HG02885 (cell line): ENCODE measurements around the gene ARHGAP26.
A peak's percentile ranks its signal among the peaks of the same experiment; 100 is the strongest.

Experiments
- ATAC-seq: cut with Tn5 transposase; IDR thresholded peaks from one replicate; pipeline ENCODE4 v1.9.1; 2021; ENCODE audit warnings: mild to moderate bottlenecking; ENCODE audit not compliant: unreplicated experiment, poor library complexity

ARHGAP26 gene

DNA sequence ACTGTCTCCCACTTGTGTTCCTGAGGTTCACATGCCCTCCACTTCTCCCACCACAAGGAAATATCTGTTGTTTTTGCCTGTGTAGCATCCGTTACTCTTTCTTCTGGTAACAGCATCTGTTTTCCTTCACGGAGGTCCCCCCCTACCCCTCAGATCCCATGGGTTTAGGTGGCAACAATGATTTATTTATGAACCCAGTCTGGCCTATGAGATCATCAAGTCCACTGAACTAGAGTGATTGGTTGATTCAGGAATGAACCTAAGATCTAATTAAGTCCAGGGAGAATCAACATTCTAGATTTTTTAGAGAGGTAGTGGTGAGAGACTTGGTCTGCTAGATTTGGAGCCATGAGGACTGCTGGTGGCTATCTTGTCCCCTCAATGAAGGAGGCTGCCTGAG is 466.5 kb downstream of the ARHGAP26 start:
- ATAC-seq = no peak

DNA sequence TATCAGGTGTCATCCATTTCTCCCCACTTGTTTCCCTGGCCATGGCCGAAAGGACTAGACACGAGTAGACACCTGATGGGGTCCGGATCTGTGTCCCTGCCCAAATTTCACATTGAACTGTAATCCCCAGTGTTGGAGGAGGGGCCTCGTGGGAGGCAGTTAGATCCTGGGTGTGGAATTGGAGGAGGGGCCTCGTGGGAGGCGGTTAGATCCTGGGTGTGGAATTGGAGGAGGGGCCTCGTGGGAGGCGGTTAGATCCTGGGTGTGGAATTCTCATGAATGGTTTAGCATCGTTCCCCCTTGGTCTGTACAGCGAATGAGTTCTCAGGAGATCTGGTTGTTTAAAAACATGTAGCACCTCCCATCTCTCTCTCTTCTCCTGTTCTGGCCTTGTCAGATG is 467.5 kb downstream of the ARHGAP26 start:
- no peak for ATAC-seq

DNA sequence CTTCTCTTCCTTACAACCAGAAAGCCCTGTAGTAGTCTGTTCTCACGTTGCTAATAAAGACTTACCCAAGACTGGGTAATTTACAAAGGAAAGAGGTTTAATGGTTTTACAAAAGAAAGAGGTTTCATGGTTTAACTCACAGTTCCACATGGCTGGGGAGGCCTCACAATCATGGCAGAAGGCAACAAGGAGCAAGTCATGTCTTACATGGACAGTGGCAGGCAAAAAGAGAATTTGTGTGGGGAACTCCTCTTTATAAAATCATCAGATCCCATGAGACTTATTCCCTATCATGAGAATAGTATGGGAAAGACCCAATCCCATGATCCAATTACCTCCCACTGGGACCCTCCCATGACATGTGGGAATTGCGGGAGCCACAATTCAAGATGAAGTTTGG is 468.4 kb downstream of the ARHGAP26 start:
- no peak for ATAC-seq

DNA sequence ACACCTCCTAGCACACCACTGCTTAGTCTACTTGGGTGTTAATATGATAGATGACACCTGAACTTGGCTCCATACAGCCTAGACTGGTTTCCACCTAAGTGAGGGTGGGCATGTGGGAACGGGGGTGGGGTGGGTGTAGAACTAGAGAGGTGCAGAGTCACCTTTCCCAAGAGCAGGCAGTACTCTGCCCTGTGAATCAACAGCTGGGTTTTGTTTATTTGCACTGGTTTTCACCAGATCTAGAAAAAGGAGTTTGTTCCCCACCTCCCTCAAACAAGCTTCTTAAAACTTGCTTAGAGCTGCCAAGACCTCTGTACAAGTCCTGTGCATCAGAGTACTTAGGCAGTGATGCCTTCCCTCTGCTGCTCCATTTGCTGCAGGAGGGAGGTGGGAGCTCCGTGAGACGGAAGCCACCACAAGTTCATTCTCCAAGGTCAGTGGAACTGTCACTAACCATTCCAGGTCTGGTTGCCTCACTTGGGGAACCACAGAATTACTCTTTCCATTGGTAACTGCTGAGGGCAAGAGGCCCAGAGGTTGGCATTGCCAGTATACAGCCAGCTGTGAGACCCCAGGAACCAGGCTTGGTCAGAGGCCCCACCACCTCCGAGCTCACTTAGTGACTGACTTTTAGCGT is 469.8 kb downstream of the ARHGAP26 start:
- no peak for ATAC-seq

DNA sequence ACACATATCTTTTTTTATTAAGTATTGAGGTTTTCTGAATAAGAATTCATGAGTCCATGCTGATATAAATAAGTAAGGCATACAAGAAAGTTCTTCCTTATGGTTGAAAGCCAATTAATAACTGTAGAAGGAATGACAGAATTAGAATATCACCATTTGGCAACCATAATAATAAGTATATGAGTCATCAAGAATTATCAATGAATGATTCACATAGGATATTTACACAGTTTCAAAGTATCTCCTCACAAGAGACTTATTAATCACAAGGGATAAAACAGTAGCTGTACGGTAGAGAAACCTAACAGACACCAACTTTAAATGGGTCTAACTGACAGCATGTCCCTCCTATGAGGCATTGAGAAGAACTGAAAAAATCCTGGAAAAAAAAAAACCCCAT is 471.7 kb downstream of the ARHGAP26 start:
- ATAC-seq = no peak

DNA sequence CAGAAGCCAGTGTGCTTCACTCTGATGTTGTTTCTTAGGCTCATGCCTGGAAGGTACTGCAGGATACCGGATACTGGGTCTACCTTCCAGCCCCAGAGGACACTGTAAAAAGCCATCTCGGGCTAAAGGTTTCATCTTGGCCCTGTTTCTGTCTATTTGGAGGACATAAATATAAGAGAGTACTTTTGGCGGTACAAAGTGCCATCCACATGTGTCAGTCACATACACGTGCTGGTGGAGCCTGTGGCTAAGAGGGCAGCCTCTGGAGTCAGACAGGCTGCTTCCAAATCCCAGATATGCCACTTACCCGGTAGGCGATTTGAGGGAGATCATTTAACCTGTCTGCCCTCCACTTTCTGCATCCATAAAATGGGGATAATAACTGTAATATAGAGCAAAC is 472.9 kb downstream of the ARHGAP26 start:
- ATAC-seq = no peak

DNA sequence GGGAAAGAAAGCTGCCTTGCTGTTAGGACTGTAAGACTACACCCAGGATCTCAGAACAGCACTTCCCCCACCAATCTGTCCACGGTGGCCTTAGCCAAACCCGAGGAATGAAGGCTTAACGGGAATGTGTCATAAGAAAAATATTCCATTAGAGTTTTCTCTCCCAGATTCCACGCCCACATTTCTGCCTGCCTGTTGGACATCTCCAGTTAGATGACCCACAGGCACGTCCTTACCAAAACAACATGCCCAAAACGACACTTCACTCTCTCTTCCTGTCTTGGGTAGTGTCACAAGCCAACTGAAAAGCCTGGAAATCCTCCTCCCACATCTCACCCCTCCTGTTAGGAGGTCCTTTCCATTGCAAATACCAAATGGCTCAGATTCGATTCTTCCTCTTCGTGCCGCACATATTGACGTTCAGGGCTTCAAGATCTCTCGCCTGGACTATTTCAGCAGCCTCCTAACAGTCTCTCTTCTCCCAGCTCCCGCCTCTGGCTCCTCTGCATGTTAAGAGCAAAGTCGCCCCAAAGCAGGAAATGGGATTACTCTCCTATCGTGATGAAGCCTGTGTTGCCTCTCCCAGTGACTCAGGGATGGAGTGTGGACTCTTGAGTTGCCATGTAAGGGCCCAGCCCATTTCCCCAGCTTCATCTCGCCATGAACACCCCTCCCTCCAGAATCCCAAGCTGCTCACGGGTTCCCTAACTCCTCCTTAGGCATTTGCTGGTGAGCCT is 474.0 kb downstream of the ARHGAP26 start:
- no peak for ATAC-seq

DNA sequence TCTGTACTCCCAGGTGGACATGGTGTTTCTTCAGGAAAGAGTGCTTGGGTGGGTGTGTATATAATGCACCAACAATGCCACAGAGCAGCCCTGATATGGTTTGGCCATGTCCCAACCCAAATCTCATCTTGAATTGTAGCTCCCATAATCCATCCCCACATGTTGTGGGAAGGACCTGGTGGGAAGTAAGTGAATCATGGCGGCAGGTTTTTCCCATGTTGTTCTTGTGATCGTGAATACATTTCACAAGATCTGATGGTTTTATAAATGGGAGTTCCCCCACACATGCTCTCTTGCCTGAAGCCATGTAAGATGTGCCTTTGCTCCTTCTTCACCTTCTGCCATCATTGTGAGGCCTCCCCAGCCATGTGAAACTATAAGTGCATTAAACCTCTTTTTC is 474.8 kb downstream of the ARHGAP26 start:
- ATAC-seq = no peak

DNA sequence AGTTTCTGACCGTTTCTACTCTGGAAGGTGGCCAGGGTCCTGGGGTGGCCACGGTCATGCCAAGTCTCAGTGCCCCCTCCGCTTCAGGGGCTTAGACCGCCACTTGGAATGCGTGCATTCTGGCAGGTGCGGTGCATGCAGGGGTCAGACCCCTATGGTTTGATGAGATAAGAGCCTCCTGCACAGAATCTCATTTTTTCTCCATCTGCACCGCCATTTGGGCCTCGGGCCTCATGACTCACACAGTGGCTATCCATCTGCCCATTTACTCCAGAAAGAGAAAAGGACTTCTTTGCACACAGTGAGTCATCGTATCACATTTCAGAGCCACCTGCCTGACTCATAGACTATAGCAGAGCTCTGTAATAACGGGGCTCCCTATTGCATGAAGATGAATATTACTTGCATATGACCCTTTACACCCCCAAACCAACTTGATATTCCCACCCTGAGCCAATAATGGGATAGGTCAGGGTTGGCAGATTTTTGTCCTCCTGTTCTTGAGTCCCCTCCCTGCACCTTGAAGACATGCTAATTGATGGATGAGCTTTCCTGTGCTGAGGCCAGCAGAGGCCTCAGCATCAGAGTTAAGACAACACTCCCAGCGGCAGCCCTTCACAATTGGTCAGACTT is 475.9 kb downstream of the ARHGAP26 start:
- ATAC-seq = no peak

DNA sequence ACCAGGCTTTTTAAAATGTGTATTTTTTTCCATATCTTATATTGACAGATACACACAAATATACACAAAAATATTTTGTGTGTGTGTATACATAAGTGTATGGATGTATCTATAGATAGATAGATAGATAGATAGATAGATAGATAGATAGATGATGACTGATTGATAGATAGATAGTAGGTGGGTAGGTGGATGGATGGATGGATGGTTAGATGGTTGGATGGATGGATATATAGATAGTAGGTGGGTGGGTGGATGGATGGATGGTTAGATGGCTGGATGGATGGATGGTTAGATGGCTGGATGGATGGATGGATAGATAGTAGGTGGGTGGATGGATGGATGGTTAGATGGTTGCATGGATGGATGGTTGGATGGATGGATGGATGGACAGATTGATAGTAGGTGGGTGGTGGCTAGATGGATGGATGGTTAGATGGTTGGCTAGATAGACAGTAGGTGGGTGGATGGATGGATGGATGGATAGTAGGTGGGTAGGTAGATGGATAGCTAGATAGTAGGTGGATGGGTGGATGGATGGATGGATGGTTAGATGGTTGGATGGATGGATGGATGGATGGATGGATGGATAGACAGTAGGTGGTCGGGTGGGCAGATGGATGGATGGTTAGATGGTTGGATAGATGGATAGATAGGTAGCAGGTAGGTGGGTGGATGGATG is 477.1 kb downstream of the ARHGAP26 start:
- no peak for ATAC-seq

DNA sequence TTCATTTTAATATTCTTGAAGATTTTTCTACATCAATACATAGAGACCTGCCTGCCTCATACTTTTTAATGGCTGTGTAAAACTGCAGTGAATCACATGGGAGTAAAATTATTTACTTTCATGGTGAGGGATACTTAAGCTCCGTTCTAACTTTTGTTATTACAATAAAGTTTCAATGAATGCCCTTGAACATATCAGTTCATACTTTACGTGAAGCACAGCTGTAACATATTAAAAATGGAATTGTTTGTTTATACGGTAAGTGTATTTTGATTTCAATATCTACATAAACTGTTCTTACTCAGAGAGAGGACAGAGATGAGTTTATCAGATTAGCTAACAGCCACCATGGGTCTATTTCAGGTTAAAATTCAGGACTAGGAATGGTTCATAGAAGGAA is 478.2 kb downstream of the ARHGAP26 start:
- ATAC-seq = no peak

DNA sequence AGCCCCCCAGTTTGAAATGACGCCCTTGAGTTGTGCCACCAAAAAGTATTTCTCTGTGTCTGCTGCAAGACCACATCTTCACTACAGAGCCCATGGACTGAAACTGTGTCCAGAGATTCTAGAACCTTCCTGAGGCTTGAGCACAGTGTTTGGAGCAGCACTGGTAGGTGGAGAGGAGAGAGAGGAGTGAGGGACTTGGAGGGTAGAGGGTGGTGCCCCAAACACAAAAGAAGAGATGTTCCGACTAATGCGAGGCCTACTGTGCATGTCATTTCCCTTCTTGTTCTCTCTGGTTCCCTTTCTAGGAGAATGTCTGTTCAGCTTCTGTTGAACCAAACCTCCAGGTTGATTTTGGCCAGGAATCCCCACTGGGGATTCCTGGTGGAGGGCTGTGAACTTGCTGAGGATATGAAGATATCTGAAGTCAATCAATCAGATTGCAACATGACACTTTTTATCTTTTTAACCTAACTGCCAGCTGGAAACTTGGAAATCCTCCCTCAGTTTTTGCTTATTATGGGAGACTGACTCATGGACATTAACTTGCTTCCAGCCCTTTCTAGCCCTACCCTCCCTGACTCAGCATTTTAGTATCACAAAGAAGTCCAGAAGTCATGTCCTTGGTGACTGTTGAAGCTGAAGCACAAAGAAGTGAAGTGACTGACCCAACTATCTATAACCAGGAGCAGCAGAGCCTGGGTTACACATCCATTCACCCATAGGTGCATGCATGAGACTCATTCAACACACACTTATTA is 478.8 kb downstream of the ARHGAP26 start:
- no peak for ATAC-seq

DNA sequence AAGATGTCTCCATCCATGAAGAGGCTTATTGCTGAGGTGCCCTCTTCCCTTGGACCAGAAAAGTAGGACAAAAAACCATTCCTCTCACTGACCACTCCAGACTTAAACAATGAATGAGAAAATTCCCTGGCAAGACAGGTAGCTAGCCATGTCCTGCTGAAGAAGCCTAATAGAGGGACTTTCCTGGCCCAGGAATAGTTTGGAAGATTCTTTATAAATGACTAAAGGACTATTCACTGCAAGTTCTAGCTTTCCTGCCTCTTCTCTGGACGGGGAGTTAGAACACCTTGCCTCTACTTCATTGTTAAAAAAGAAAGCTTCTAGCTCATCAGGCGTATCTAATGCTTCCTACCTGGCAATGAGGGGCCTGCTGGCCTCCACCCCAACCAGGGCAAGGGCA is 479.7 kb downstream of the ARHGAP26 start:
- ATAC-seq = no peak

DNA sequence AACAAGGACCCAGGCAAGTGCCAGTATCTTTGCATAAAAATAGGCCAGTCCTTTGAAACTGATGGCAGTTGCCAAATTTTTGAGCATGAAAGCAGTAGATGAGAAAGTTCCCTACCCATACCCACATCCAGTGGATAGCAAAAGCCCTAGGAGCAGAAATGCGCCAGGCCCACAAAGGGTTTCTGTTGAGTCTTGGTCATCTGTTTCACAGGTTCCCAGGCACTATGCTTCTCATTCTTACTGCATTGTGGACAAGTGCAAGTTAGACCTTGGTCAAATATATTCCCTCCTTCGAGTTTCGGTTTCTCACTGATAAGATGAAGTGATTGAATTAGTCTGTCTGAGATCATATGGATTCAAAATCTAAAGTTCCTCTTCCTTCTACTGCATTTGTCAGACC is 481.0 kb downstream of the ARHGAP26 start:
- ATAC-seq = peak; percentile 50

DNA sequence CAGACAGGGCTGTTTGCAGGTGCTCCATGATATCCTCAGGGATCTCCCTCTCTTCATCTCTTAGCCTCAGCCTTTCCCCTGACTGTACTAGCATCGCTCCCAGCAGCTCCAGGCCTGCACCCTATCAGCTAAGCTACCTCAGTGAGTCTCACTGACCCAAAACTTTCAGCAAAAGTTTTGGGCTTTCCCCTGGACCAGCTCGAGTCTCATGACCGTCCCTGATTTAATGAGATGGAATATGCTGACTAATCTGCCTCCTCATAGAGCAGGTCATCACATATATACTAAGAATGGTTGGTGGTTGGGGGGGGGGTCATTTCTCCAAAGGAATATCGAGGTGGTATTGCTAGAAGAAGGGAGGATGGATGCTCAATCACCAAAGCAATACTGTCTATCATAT is 481.8 kb downstream of the ARHGAP26 start:
- ATAC-seq = peak; percentile 43

DNA sequence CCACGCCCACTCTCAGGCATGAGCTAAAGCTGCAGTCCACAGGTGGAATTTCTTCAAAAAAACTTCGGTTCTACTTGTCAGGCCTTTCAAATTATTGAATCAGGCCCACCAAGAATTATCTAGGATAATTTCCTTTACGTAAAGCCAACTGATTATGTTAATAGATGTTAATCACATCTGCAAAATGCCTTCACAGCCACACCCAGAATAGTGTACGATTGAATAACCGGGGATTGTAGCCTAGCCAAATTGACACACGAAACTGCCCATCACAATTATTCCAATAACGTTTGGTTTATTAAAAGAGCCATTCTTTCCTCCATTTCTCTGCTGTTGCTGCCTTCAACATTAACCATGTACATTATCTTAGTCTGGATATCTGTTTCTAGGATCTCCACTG is 484.6 kb downstream of the ARHGAP26 start:
- no peak for ATAC-seq

DNA sequence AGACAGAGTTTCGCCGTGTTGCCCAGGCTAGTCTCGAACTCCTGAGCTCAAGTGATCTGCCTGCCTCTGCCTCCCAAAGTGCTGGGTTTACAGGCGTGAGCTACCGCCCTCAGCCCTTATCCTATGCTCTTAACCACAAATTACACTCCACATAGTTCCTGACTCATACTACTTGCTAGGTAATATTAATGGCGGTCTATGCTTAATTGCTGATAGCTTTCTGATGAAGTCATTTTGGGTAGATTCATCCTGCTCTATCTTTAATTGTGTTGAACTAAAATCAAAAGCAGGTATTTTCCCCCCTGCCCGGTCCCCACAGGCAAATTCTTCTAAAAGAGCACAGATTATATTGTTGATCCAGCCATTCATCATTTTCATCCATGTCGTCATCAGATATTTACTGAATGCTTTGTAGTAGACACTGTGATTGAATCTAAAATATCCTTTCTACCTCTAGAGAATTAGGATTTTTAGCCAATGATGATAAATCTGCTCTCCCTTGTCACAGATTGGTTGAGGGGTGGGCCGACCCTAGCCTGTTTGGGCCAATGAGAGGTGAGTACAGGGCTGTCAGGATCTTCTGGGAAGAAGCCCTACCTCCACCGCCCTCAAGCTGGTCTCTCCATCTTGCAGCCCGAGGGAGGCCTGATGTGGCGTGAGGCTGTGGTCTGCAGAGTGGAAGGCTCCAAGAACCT is 488.5 kb downstream of the ARHGAP26 start:
- no peak for ATAC-seq

DNA sequence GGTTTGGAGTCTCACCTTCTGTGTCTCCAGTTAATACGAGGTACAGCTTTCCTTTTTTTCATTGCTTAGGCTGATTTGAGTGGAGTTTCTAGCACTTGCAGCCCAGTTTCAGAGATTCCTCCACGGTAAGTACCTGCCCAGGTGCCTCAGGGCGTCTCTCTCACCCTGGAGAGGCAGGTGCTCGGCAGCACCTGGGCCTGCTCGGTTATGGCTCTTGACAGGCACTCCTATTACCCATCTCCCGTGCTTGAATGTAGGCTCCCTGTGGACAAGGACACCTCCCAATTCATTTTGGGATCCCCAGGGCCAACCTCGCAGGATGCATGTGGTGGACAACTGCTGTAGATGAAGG is 489.1 kb downstream of the ARHGAP26 start:
- ATAC-seq = no peak

DNA sequence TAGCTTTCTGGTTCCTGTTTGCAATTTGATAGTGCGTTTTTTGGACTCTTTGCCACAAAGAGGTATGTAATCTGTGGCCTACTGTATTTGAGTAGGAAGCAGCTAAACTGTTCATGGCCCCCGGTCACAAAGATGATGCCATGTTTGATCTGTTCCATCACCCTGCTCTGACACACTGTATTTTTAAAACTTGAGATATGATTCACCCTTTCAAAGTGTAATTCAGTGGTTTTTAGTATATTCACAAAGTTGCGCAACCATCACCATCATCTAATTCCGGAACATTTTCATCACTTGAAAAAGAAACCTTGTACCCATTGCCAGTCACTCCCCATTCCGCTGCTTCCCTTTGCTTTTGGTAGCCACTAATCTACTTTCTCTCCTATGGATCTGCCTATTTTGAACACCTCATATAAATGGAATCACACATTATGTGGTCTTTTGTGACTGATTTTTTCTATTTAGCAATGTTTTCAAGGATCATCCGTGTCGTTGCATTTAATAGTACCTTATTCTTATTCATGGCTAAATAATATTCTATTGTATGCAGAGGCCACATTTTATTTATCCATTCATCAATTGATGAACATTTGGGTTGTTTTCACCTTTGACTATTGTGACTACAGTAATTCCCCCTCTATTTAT is 491.7 kb downstream of the ARHGAP26 start:
- ATAC-seq = no peak
